RCC 7860 (cell line): ENCODE results near the gene IL17C.

Experiments used
- DNase-seq: peaks from one replicate; pipeline ENCODE4 v3.0.0-alpha.2; 2015; ENCODE audit warnings: low spot score
- FAIRE-seq: peaks from 2 replicates; lab custom pipeline; 2012; peaks lifted over from hg19 to GRCh38; lab: Jason Lieb, UNC

Gene IL17C

DNA sequence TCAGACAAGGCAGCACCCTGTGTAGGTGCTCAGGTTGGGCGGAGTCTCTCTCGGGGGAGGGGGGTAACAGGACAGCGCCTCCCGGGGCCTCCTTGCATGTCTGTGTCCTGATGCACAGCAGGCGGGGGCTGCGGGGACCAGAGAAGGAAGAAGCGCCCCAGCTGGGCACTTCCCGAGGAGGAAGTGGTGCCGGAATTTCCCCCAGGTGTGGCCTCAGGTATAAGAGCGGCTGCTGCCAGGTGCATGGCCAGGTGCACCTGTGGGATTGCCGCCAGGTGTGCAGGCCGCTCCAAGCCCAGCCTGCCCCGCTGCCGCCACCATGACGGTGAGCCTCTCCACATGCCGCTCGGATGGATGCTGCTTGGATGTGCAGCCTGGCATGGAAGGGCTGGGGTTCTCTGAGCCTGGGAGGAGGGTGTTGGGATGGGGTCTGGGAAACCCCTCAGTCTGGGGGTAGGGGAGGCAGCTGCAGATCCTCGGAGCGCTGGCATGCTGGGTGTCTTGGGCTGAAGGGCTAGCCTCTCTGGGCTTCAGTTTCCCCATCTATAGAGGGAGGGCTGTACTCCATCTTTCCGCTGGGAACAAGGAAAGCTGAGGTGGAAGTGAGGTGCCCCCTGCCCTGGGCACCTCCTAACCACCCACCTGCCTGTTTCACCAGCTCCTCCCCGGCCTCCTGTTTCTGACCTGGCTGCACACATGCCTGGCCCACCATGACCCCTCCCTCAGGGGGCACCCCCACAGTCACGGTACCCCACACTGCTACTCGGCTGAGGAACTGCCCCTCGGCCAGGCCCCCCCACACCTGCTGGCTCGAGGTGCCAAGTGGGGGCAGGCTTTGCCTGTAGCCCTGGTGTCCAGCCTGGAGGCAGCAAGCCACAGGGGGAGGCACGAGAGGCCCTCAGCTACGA lies at the start of gene IL17C:
TSS of gene IL17C (plus strand) at position 250 of the 908 bp plus-strand sequence. CDS start at position 320, 70 bp downstream.
- DNase-seq (no peak), FAIRE-seq (no peak)

GRCh38 chr16:88588754-88589153 lies 49.6 kb upstream of the IL17C start:
- DNase-seq (no peak), FAIRE-seq (no peak)

DNA sequence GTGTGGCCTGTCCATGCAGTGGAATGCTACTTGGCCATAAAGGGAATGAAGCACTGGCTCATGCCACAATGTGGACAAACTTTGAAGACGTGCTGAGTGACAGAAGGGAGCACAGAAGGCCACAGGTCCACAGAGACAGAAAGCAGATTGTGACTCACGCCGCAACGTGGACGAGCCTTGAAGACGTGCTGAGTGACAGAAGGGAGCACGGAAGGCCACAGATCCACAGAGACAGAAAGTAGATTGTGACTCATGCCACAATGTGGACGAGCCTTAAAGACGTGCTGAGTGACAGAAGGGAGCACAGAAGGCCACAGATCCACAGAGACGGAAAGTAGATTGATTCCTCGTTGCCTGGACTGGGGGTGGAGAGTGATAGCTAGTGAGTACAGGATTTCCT lies 48.9 kb upstream of the IL17C start:
- FAIRE-seq (no peak), DNase-seq (no peak)

GRCh38 chr16:88591577-88592021 lies 46.8 kb upstream of the IL17C start:
- DNase-seq (no peak), FAIRE-seq (no peak)

GRCh38 chr16:88593061-88593460 lies 45.3 kb upstream of the IL17C start:
- DNase-seq = no peak
- no peak for FAIRE-seq

DNA sequence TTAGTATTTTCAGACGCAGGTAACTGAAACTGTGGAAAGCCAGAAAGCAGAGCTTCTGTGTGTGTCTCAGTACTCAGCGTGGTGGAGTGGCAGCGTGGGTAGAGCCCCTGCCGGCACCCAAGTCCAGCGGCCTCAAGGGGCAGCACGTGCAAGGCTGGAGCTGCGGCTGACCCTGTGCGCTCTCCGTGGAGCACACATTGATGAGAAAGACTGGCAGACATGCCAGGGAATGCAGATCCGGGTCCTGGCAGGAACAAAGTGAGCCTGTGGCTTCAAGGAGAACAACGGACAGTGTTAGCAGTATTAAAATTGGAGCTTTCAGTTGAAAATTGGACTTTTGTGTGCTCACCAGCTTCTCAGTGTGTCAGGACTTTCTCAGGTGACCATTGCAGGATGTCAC lies 44.9 kb upstream of the IL17C start:
- no peak for FAIRE-seq
- no peak for DNase-seq

- FAIRE-seq = no peak
- no peak for DNase-seq
Measured at GRCh38 chr16:88593910-88594309, 44.5 kb upstream of the IL17C start.

- FAIRE-seq (no peak), DNase-seq (no peak)
Measured at GRCh38 chr16:88595101-88595500, 43.3 kb upstream of the IL17C start.

DNA sequence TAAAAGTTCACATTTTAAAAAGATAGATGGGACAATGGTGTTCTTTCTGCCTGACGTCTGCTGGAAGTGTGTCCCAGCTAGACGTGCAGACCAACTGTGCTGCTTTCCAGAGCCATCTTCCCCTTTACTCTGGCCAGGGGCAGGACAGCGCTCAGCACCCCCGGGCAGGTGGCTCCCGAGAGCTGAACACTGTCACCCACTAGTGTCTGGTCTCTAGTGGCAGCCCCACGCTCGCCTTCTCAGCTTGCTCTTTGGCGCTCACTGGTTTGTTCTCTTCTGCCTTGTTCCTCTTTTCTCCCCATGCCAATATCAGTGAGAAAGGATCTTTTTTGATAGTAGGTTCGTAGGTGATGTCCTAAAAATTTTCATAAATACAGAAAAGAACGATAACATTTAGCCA lies 42.5 kb upstream of the IL17C start:
- FAIRE-seq = no peak
- DNase-seq = no peak

GRCh38 chr16:88596483-88596882 lies 41.9 kb upstream of the IL17C start:
- FAIRE-seq (no peak), DNase-seq (no peak)

GRCh38 chr16:88597856-88598491 lies 40.4 kb upstream of the IL17C start:
- FAIRE-seq = no peak
- DNase-seq = no peak

- FAIRE-seq (no peak), DNase-seq (no peak)
Measured at GRCh38 chr16:88599092-88599733, 39.2 kb upstream of the IL17C start.

DNA sequence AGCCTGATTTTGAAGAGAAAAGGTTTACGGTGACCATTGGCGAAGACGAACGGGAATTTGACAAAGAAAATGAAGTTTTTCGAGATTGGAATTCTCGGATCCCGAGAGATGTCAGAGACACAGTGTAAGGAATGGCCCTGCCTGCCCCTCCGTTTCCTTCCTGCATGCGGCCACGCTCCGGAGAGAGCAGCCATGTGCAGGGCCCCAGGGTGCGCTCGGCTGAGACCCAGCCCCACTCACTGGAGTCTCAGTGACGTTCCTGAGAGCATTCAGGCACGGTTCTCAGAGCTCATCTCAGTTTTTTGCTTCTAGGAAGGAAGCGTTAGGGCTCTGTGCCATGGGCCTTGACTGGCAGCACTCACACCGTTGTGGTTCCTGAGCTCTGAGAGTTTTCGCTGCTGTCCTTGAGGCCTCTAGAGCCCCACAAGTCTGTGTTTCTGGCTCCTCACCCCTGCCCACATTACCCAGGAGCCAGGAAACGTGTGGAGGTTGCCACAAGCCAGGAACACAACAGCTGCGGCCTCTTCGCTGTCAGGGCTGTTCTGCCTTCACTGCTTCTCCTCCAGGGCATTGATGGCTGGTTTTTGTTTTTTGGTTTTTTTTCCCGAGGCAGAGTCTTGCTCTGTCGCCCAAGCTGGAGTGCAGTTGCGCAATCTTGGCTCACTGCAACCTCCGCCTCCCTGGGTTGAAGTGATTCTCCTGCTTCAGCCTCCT lies 38.4 kb upstream of the IL17C start:
- DNase-seq (no peak), FAIRE-seq (no peak)

DNA sequence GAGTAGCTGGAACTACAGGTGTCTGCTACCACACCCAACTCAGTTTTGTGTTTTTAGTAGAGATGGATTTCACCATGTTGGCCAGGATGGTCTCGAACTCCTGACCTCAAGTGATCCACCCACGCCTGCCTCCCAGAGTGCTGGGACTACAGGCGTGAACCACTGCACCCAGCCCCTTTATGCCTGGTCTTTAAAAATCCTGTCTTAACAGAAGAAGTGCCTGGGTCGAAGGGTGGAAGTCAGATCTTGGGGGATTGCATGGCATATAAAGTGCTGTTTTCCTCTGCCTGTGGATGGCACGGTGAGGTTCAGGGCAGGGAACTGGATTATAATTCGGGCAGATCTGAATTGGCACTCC lies 37.9 kb upstream of the IL17C start:
- DNase-seq = no peak
- no peak for FAIRE-seq

GRCh38 chr16:88601313-88602036 lies 36.9 kb upstream of the IL17C start:
- FAIRE-seq (no peak), DNase-seq (no peak)

DNA sequence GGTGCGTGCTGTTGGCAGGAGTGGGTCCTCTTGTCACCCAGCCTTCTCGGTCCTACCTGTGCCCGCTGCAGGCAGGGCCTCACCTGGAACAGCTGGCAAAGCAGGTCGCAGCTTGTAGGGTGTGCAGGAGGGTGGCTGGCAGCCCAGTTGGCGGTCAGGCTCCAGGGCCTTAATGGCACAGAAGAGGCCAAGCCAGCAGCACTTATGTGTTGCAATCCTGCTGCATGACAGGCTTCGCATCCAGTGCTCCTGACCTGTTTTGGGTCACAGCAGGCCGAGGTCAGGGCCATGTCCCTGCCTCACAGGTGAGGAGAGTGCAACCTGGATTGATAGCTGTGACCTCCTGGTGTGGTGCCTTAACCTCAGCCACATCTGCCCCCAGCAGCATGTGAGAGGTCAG lies 36.3 kb upstream of the IL17C start:
- no peak for FAIRE-seq
- DNase-seq = no peak

- FAIRE-seq (no peak), DNase-seq (no peak)
Measured at GRCh38 chr16:88605186-88606147, 32.9 kb upstream of the IL17C start.

DNA sequence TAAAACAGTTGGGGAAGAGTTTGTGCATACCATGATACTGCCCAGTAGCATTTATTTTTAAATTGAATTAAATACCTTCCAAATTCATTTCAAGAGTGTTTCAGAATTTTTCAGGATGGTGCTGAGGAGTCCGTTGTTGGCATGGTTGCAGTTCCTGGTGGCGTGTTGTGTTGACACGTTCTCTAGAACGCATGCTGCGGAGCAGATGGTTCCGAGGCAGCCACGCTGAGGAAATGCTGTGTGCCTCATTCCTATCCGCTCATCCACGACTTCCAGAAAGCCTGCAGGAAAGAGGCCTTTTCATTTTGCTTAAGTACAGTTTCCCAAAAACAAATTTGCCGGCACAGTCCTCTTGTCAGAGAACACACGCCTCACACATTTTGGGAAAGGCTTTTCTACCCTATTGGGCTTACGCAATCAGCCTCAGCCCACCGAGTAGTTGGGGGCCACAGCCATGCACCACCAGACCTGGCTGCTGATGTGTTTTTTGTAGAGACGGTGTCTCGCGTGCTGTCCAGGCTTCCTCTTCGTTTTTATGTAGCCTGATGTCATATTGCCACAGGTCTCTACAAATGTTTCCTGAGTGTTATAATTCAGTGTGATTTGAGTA lies 32.1 kb upstream of the IL17C start:
- no peak for DNase-seq
- no peak for FAIRE-seq

DNA sequence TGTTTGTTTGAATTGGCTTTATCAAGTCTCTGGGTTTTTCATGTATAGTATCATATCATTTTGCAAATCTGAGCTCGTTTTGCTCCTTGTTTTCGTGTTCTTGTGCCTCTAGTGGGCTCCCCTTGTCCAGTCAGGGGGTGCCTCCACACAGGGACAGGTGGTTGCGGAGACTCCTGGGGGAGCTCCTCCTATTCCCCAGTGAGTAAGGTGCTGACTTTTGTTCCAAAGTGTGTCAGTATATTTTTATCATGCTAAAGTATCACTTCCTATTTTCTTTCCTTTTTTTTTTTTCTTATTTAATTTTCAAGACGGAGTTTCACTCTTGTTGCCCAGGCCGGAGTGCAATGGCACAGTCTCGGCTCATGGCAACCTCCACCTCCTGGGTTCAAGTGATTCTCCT lies 30.3 kb upstream of the IL17C start:
- DNase-seq = no peak
- no peak for FAIRE-seq
